A673 (cell line): Measurements from ENCODE around the gene EXPH5.

Source experiments
- CTCF ChIP-seq: fragments of 300-800, 200-600 bp; sonication (generic); conservative IDR thresholded peaks from 2 replicates; pipeline ENCODE4 v1.5.1; 2017; ENCODE audit warnings: low read depth, mild to moderate bottlenecking, antibody characterized with exemption, low read length, moderate library complexity, mixed read lengths
- EZH2 ChIP-seq: fragments of 200-600 bp; sonication (generic); IDR thresholded peaks from 2 replicates; pipeline ENCODE4 v1.6.1; 2017; ENCODE audit warnings: borderline replicate concordance, low read depth, mild to moderate bottlenecking, mixed read lengths, antibody characterized with exemption, low read length; ENCODE audit not compliant: poor library complexity, severe bottlenecking

- TF ChIP-seq CTCF = no peak
- no peak for TF ChIP-seq EZH2
Measured at GRCh38 chr11:108501396-108501795, 92.2 kb downstream of the EXPH5 start.
